A549 (cell line): ENCODE results near the gene PXK. TPM values are rescaled to one million over a fixed set of nuclear protein-coding genes. Genes with fewer than 3 reads are reported as not detected.

ENCODE experiments used
- ATAC-seq, 2 experiments: fragments of 200-7000 bp in 1 of 2; fragments of >200 bp in 1 of 2; cut with Nextera tagmentation in 1 of 2; cut with Tn5 transposase in 1 of 2; 3 replicates each; pipeline versions ENCODE4 v1.8.0 to v1.9.1; 2018 to 2020; ENCODE audit warnings: mild to moderate bottlenecking in 1 of 2, moderate library complexity in 1 of 2
- CTCF ChIA-PET: fragments of 300-600 bp; sonication (Branson Sonifier 250); formaldehyde crosslinking; extraction: SDS; loops from one replicate; lab custom pipeline; 2021; ENCODE audit warnings: antibody characterized with exemption, inconsistent platforms; lab: Yijun Ruan, JAX
- POLR2A ChIA-PET: fragments of 350-600 bp; formaldehyde crosslinking; extraction: SDS; loops from one replicate; lab custom pipeline; 2021; ENCODE audit warnings: antibody characterized with exemption, inconsistent platforms; lab: Yijun Ruan, JAX
- DNase-seq, 2 experiments: peaks; one replicate each; pipeline versions ENCODE4 v3.0.0 to v3.0.0-alpha.2; 2011 to 2016; ENCODE audit warnings: low read depth in 1 of 2, low spot score in 1 of 2
- FAIRE-seq: peaks from 2 replicates; lab custom pipeline; 2011; peaks lifted over from hg19 to GRCh38; lab: Jason Lieb, UNC
- H3K27ac ChIP-seq, 2 experiments: fragments of >200 bp; sonication (Bioruptor Twin); formaldehyde crosslinking; 3 replicates each; pipeline ENCODE4 v1.5.1; 2016 to 2017
- H3K4me1 ChIP-seq: fragments of >200 bp; sonication (Bioruptor Twin); formaldehyde crosslinking; 3 replicates; pipeline ENCODE4 v1.6.1; 2016
- H3K4me2 ChIP-seq: fragments of >200 bp; sonication (Bioruptor Twin); formaldehyde crosslinking; 3 replicates; pipeline ENCODE4 v1.6.1; 2016
- H3K4me3 ChIP-seq: fragments of >200 bp; sonication (Bioruptor Twin); formaldehyde crosslinking; 3 replicates; pipeline ENCODE4 v1.5.1; 2016
- H3K9me3 ChIP-seq: fragments of >200 bp; sonication (Bioruptor Twin); formaldehyde crosslinking; 3 replicates; pipeline ENCODE4 v1.6.1; 2016
- BHLHE40 ChIP-seq: IDR thresholded peaks from 2 replicates; pipeline ENCODE4 v1.6.1; 2012; ENCODE audit warnings: low read depth, low read length, inconsistent platforms
- EHMT2 ChIP-seq: fragments of 200-600 bp; sonication (generic); IDR thresholded peaks from 2 replicates; pipeline ENCODE4 v1.6.1; 2016; ENCODE audit warnings: antibody characterized with exemption, low read depth, mild to moderate bottlenecking, moderate library complexity
- GATA3 ChIP-seq: IDR thresholded peaks from 2 replicates; pipeline ENCODE4 v1.6.1; 2012; ENCODE audit warnings: borderline replicate concordance
- HOXA7 ChIP-seq: fragments of 250-450 bp; sonication (Bioruptor Pico); IDR thresholded peaks from 2 replicates; pipeline ENCODE4 v1.5.0; 2020; ENCODE audit warnings: mild to moderate bottlenecking, moderate library complexity
- KDM1A ChIP-seq: fragments of 200-600 bp; sonication (generic); IDR thresholded peaks from 2 replicates; pipeline ENCODE4 v1.6.1; 2016; ENCODE audit warnings: low read depth, mild to moderate bottlenecking
- MAFK ChIP-seq: fragments of 450-650 bp; IDR thresholded peaks from 2 replicates; pipeline ENCODE4 v1.6.1; 2014; ENCODE audit not compliant: partially characterized antibody
- NR3C1 ChIP-seq: fragments of >200 bp; sonication (Bioruptor Twin); formaldehyde crosslinking; IDR thresholded peaks from 3 replicates; pipeline ENCODE4 v1.6.1; 2017
- POLR2AphosphoS2 ChIP-seq: conservative IDR thresholded peaks from 2 replicates; pipeline ENCODE4 v1.6.1; 2012; ENCODE audit warnings: low read length, improper control_type of control experiment, inconsistent platforms
- RAD21 ChIP-seq, 2 experiments: fragments of >200 bp in 1 of 2; sonication (Bioruptor Twin) in 1 of 2; formaldehyde crosslinking in 1 of 2; IDR thresholded peaks in 1 of 2; conservative IDR thresholded peaks in 1 of 2; 2 replicates in 1 of 2; 3 replicates in 1 of 2; pipeline ENCODE4 v1.6.1; 2012 to 2018; ENCODE audit warnings: inconsistent platforms in 1 of 2
- RCOR1 ChIP-seq: fragments of 150-350 bp; IDR thresholded peaks from 2 replicates; pipeline ENCODE4 v1.6.1; 2014; ENCODE audit warnings: antibody characterized with exemption, low read length, low read depth
- RNF2 ChIP-seq: fragments of 200-600 bp; sonication (generic); IDR thresholded peaks from 2 replicates; pipeline ENCODE4 v1.6.1; 2016; ENCODE audit warnings: low read depth, mild to moderate bottlenecking, antibody characterized with exemption, moderate library complexity, borderline replicate concordance
- SREBF2 ChIP-seq: fragments of 450-650 bp; IDR thresholded peaks from 2 replicates; pipeline ENCODE4 v1.6.1; 2014; ENCODE audit warnings: mild to moderate bottlenecking, moderate library complexity
- TP53 ChIP-seq: fragments of 250-450 bp; sonication (Bioruptor Pico); IDR thresholded peaks from 2 replicates; pipeline ENCODE4 v1.5.0; 2021; ENCODE audit warnings: mild to moderate bottlenecking, moderate library complexity
- ZC3H11A ChIP-seq: fragments of 450-650 bp; IDR thresholded peaks from 2 replicates; pipeline ENCODE4 v1.6.1; 2014; ENCODE audit warnings: antibody characterized with exemption, mild to moderate bottlenecking
- ZNF302 ChIP-seq: fragments of 250-450 bp; sonication (Bioruptor Pico); IDR thresholded peaks from 2 replicates; pipeline ENCODE4 v1.9.0; 2021; ENCODE audit warnings: inconsistent platforms, mild to moderate bottlenecking, moderate library complexity
- WGBS: methylation state at CpG from one replicate; pipeline ENCODE4 v1.1.6; 2017; ENCODE audit errors: missing lambda C conversion rate; 5-methylcytosine and 5-hydroxymethylcytosine counted together
- polyA plus RNA-seq, 4 experiments: library from polyadenylated mRNA; depleted of rRNA in 3 of 4; stranded (reverse); fragments of >200 nt; fragmentation: RNase III in 1 of 4; extraction: RNeasy Plus Mini Kit Qiagen cat#74134 plus additional on column Dnase treatment in 1 of 4; gene quantifications; 2 replicates in 3 of 4; 3 replicates in 1 of 4; pipeline ENCODE4 v1.2.3, GENCODE V29; 2011 to 2017
- TF ChIP-seq, protein P1 (sequence below): fragments of 200-600 bp; sonication (generic); IDR thresholded peaks from 2 replicates; pipeline ENCODE4 v1.6.1; 2016; ENCODE audit warnings: antibody characterized with exemption, mild to moderate bottlenecking, moderate library complexity
- TF ChIP-seq, protein P2 (sequence below): fragments of >200 bp; sonication (Bioruptor Twin); formaldehyde crosslinking; IDR thresholded peaks from 3 replicates; pipeline ENCODE4 v1.6.1; 2016

The PXK gene
- polyA plus RNA-seq, 2 of the 4 experiments (the other 2 are of a cell fraction), result 4.4 to 10.5 TPM

DNA sequence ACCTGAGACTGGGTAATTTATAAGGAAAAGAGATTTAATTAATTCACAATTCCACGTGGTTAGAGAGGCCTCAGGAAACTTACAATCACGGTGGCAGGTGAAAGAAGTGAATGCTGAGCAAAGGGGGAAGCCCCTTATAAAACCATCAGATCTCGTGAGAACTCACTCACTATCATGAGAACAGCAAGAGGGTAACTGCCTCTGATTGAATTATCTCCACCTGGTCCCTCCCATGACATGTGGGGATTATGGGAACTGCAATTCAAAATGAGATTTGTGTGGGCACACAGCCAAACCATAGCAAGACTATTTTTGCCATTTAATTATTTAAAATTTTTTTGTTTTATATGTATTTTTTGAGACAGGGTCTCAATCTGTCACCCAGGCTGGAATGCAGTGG is 132.2 kb downstream of the PXK start (continued):
- TF ChIP-seq, protein P1, sequence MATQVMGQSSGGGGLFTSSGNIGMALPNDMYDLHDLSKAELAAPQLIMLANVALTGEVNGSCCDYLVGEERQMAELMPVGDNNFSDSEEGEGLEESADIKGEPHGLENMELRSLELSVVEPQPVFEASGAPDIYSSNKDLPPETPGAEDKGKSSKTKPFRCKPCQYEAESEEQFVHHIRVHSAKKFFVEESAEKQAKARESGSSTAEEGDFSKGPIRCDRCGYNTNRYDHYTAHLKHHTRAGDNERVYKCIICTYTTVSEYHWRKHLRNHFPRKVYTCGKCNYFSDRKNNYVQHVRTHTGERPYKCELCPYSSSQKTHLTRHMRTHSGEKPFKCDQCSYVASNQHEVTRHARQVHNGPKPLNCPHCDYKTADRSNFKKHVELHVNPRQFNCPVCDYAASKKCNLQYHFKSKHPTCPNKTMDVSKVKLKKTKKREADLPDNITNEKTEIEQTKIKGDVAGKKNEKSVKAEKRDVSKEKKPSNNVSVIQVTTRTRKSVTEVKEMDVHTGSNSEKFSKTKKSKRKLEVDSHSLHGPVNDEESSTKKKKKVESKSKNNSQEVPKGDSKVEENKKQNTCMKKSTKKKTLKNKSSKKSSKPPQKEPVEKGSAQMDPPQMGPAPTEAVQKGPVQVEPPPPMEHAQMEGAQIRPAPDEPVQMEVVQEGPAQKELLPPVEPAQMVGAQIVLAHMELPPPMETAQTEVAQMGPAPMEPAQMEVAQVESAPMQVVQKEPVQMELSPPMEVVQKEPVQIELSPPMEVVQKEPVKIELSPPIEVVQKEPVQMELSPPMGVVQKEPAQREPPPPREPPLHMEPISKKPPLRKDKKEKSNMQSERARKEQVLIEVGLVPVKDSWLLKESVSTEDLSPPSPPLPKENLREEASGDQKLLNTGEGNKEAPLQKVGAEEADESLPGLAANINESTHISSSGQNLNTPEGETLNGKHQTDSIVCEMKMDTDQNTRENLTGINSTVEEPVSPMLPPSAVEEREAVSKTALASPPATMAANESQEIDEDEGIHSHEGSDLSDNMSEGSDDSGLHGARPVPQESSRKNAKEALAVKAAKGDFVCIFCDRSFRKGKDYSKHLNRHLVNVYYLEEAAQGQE, result no peak
- TF ChIP-seq SREBF2 (no peak), TP53 (CRISPR knock-in tag) (no peak), EHMT2 (no peak), RNF2 (no peak), RAD21 (conservative IDR thresholded peaks at IDR 0.05 in 1 of 2, IDR thresholded peaks at IDR 0.05 in 1 of 2) (no peak), BHLHE40 (no peak), POLR2AphosphoS2 (no peak), ZC3H11A (no peak), KDM1A (no peak)

DNA sequence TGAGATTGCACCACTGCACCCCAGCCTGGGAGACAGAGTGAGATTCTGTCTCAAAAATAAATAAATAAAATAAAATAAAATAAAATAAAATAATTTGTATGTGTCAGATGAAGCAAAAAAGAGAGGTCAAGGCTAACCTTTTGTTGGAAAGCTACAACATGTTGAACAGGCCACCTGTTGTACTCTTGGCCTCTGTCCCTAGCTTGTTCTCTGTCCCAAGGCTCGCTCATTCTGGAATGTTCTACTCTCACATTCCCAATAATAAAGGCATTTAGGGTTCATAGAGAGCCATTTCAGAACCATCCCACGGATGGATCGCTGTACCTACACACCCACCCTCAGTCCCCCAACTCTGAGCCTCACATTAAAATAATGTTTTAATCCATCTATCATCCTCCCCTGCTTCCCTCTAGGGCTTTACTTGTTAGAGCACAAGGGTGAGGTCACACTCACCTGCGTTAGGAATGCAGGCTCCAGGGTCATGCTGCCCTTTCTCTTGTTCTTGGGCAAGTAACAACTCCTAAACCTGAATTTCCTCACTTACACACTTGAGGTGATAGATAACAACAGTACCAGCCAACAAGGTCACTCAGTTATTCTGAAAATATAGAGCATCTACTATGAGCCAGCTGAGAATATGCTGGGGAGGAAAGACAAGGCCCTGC is 134.3 kb downstream of the PXK start:
- Histone ChIP-seq H3K4me2 (no peak overlapping the region), H3K9me3 (no peaks in the 10 kb centered on the region), H3K4me3 (no peak overlapping the region), H3K27ac (peak overlapping the region; percentile 14 to 68; a peak in 4 of 6 replicates), H3K4me1 (peaks cover 47% of the 10 kb centered on the region)
- no peak for DNase-seq
- no peak for FAIRE-seq
- POLR2A ChIA-PET, result no interaction called here
- no peak for ATAC-seq
- CTCF ChIA-PET, result interaction anchor here (1.2 to 2.3 kb wide), 2 partner anchors 17 to 24 kb away, joined by 8 to 11 read pairs; partner anchors contain the start of gene KCTD6
- 87% methylated on average over 4 of the region's 4 CpGs for WGBS
- TF ChIP-seq HOXA7 (no peak), ZNF302 (CRISPR knock-in tag) (no peak), MAFK (no peak)

DNA sequence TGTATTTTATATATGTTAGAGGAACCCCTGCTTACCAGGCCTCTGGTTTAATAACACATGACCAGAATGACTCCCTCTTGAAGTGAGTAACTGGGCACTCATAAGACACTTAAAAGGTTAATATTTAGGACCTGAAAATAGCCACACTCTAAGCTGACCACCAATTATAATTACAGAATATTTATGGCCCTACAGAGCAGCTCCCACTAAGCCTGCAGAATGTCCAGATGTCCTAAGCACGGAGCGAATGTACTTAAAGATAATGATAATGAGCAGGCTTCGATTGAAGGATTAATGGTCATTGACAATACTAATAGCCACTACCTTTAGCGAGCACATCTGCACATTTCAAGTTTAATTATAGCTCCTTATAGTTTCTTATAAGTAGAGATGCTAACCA is 136.4 kb downstream of the PXK start:
- 92% methylated on average over 4 of the region's 4 CpGs for WGBS
- ChIA-PET POLR2A (no interaction called here), CTCF (interaction anchor here (0.6 to 1.1 kb wide), 3 partner anchors 11 to 1473 kb away, joined by 3 read pairs; no protein-coding TSS in a partner anchor)

DNA sequence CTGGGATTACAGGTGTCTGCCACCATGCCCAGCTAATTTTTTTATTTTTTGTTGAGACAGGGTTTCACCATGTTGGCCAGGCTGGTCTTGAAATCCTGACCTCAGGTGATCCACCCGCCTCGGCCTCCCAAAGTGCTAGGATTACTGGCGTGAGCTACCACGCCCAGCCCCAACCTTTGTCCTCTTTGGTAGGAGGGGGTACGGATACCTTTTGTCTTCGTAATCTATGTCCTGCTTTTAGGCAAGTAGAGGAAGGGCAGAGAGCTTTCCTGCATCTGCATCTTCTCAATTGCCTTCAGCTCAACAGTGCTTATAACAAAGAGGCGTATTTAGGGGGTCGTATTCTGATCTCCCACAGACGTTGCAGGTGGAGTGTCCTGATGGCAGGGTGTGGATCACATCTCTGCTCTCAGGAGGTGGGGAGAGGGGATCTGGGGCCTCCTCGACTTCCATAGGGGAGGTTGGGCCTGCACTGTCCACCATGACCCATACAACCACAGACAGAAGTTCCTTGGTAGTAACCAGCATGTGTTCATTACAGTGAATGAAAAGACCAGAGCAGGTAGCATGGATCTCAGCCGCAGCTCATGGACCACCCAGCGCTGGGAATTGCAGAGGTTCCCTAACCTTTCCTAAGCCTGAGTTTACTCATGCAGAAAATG is 137.8 kb downstream of the PXK start:
- FAIRE-seq, result no peak
- no peak for DNase-seq
- no peak overlapping the region for H3K4me3 ChIP-seq
- 74% methylated on average over 11 of the region's 12 CpGs for WGBS
- peak in 1 of 2 experiments; percentile 63; a peak in 2 of 6 replicates for ATAC-seq
- H3K27ac ChIP-seq, result peak overlapping the region; percentile 84 to 94
- H3K4me2 ChIP-seq, result peak overlapping the region; percentile 72
- ChIA-PET CTCF (interaction anchor here (1.2 to 3.4 kb wide), 4 partner anchors 13 to 67 kb away, joined by 3 to 23 read pairs (median 6); partner anchors contain the start of genes ACOX2 and KCTD6), POLR2A (interaction anchor here (1.0 kb wide), 1 partner anchor 17 kb away, joined by 4 read pairs; no protein-coding TSS in a partner anchor)
- no peaks in the 10 kb centered on the region for H3K9me3 ChIP-seq
- peaks cover 52% of the 10 kb centered on the region for H3K4me1 ChIP-seq
- TF ChIP-seq, protein P2, sequence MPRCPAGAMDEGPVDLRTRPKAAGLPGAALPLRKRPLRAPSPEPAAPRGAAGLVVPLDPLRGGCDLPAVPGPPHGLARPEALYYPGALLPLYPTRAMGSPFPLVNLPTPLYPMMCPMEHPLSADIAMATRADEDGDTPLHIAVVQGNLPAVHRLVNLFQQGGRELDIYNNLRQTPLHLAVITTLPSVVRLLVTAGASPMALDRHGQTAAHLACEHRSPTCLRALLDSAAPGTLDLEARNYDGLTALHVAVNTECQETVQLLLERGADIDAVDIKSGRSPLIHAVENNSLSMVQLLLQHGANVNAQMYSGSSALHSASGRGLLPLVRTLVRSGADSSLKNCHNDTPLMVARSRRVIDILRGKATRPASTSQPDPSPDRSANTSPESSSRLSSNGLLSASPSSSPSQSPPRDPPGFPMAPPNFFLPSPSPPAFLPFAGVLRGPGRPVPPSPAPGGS, result no peak
- no peak for TF ChIP-seq NR3C1

More for the DNA sequence above, 136.4 kb downstream of the PXK start:
- no peak for TF ChIP-seq GATA3
- no peak for TF ChIP-seq RCOR1
- Histone ChIP-seq H3K27ac (peak overlapping the region in 1 of 2 experiments; percentile 94; a peak in 3 of 6 replicates), H3K4me1 (peaks cover 48% of the 10 kb centered on the region), H3K4me3 (no peak overlapping the region), H3K9me3 (no peaks in the 10 kb centered on the region), H3K4me2 (no peak overlapping the region)
- DNase-seq (no peak), ATAC-seq (no peak), FAIRE-seq (no peak)
